Measurements from ENCODE around the gene GTF3C5. TPM values are rescaled to one million over a fixed set of nuclear protein-coding genes. Genes with fewer than 3 reads are reported as not detected.

Gene GTF3C5
- polyA plus RNA-seq, 1 of the 3 experiments (the other 2 are of a cell fraction), result 57.3 TPM

DNA sequence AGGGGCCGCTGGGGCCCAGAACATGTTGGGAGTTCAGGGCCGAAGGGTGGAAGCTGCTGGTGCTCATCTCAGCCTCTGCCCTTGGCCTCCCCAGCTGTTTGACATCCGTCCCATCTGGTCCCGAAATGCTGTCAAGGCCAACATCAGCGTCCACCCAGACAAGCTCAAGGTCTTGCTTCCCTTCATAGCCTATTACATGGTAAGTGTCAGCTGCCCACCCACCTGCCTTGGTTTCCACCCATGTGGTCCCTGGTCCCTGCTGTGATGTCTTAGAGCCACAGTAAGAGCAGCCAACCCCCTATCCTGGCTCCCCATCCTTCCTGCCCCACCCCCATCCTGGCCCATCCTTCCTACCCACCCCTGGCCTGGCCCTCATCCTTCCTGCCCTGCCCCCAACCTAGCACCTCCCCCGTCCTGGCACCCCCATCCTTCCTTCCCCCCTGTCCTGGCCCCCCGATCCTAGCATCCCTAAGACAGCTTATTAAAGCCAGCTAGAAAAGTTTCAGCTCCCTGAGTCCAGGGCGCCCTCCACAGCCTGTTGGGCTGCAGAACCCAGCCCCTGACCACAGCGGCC lies 21.3 kb downstream of the GTF3C5 start (continued):
- TF ChIP-seq, protein P1, sequence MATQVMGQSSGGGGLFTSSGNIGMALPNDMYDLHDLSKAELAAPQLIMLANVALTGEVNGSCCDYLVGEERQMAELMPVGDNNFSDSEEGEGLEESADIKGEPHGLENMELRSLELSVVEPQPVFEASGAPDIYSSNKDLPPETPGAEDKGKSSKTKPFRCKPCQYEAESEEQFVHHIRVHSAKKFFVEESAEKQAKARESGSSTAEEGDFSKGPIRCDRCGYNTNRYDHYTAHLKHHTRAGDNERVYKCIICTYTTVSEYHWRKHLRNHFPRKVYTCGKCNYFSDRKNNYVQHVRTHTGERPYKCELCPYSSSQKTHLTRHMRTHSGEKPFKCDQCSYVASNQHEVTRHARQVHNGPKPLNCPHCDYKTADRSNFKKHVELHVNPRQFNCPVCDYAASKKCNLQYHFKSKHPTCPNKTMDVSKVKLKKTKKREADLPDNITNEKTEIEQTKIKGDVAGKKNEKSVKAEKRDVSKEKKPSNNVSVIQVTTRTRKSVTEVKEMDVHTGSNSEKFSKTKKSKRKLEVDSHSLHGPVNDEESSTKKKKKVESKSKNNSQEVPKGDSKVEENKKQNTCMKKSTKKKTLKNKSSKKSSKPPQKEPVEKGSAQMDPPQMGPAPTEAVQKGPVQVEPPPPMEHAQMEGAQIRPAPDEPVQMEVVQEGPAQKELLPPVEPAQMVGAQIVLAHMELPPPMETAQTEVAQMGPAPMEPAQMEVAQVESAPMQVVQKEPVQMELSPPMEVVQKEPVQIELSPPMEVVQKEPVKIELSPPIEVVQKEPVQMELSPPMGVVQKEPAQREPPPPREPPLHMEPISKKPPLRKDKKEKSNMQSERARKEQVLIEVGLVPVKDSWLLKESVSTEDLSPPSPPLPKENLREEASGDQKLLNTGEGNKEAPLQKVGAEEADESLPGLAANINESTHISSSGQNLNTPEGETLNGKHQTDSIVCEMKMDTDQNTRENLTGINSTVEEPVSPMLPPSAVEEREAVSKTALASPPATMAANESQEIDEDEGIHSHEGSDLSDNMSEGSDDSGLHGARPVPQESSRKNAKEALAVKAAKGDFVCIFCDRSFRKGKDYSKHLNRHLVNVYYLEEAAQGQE (IDR thresholded peaks at IDR 0.05; ENCODE audit: low read depth, low read length), result no peak
- TF ChIP-seq ELF1 (IDR thresholded peaks at IDR 0.05), result no peak
- TF ChIP-seq, protein P2, sequence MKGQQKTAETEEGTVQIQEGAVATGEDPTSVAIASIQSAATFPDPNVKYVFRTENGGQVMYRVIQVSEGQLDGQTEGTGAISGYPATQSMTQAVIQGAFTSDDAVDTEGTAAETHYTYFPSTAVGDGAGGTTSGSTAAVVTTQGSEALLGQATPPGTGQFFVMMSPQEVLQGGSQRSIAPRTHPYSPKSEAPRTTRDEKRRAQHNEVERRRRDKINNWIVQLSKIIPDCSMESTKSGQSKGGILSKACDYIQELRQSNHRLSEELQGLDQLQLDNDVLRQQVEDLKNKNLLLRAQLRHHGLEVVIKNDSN (IDR thresholded peaks at IDR 0.05; ENCODE audit: borderline replicate concordance, low read depth), result no peak
- TF ChIP-seq RAD21 (IDR thresholded peaks at IDR 0.05; ENCODE audit: low read length), result no peak

DNA sequence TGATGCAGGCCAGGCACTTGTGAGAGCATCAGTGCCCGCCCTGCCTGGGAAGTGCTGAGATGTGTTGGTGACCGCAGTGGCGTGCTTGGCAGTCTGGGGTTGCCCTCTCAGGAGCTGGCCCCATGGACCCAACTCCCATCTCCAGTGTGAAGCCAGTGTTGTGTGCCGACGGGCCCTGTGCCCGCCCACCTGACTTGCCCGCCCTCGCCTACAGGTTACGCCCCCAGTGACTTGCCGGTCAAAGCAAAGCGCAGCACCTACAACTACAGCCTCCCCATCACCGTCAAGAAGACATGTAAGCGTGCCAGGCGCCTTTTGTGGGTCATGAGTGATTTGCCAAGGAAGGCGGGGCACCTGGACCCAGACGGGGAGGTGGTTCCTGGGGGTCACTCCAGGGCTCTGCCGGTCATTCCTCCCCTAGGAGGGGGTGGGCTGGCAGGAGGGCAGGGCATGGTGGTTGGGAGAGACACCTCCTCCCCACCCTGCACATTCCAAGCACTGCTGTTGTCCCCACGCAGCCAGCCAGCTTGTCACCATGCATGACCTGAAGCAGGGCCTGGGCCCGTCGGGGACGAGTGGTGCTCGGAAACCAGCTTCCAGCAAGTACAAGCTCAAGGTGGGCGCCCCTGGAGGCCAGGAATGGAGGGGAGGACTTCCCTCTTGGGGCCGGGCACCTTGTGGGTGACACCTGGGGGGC lies 23.5 kb downstream of the GTF3C5 start:
- Histone ChIP-seq H3K9ac (no peak overlapping the region), H2AFZ (ENCODE audit: low read depth) (no peak overlapping the region), H3K9me3 (no peaks in the 10 kb centered on the region), H3K79me2 (ENCODE audit: insufficient read depth) (no peaks in the 10 kb centered on the region), H3F3A (replicated peaks; ENCODE audit: insufficient read depth) (no peaks in the 10 kb centered on the region), H3K4me1 (ENCODE audit: control insufficient read depth in 1 of 2, insufficient read depth in 2 of 2, low read depth in 1 of 2, low read length in 1 of 2) (peaks cover 0 to 26% of the 10 kb centered on the region in 2 experiments; a peak in 1 of 4 replicates), H4K20me1 (ENCODE audit: insufficient read depth) (no peaks in the 10 kb centered on the region), H3K27ac (ENCODE audit: low read depth in 2 of 2, low read length in 1 of 2) (peak overlapping the region in 1 of 2 experiments; percentile 74; a peak in 2 of 4 replicates), H3K9me2 (no peaks in the 10 kb centered on the region), H3K27me3 (ENCODE audit: insufficient read depth) (no peaks in the 10 kb centered on the region), H3K4me2 (no peak overlapping the region), H3K36me3 (replicated peaks in 1 of 2; ENCODE audit: control insufficient read depth in 1 of 2, insufficient read depth in 2 of 2, low read length in 1 of 2) (peaks cover 2 to 54% of the 10 kb centered on the region in 2 experiments), H3K4me3 (ENCODE audit: low read depth in 2 of 2, low read length in 1 of 2) (no peak overlapping the region)
- CTCF ChIA-PET, result interaction anchor here (0.6 to 1.4 kb wide), 5 partner anchors 32 to 186 kb away, joined by 3 to 4 read pairs (median 3); no protein-coding TSS in a partner anchor
- no peak for TF ChIP-seq FOSL2 (IDR thresholded peaks at IDR 0.05; ENCODE audit: borderline replicate concordance, low read depth)
- no peak for TF ChIP-seq GATA2 (CRISPR knock-in tag; IDR thresholded peaks at IDR 0.05)
- no peak for TF ChIP-seq NFIC (IDR thresholded peaks at IDR 0.05; ENCODE audit: borderline replicate concordance)
- TF ChIP-seq, protein P1 (IDR thresholded peaks at IDR 0.05; ENCODE audit: low read depth, low read length), result no peak
- TF ChIP-seq NRF1 (IDR thresholded peaks at IDR 0.05; ENCODE audit: low read depth, low read length), result no peak
- TF ChIP-seq POLR2AphosphoS5 (IDR thresholded peaks at IDR 0.05; ENCODE audit: low read depth, low read length), result no peak
- TF ChIP-seq EP300 (IDR thresholded peaks at IDR 0.05; ENCODE audit: borderline replicate concordance in 1 of 2, low read depth in 1 of 2, low read length in 1 of 2), result no peak
- no peak for TF ChIP-seq ELF1 (IDR thresholded peaks at IDR 0.05)
- no peak for DNase-seq
- POLR2A ChIA-PET, result no interaction called here
- WGBS (ENCODE audit: low lambda C conversion rate), result no CpG with 5 or more reads among the region's 24 CpGs

All from SK-N-SH (cell line).